K562 (cell line): ENCODE measurements around the gene ZSWIM1. TPM values are rescaled to one million over a fixed set of nuclear protein-coding genes. Genes with fewer than 3 reads are reported as not detected.

Experiments
- ATAC-seq: fragments of 200-7000 bp; cut with Tn5 transposase; 3 replicates; pipeline ENCODE4 v1.9.1; 2020; ENCODE audit warnings: moderate library complexity
- BruUV-seq: library from RNA; stranded (reverse); fragments of 400-500 nt; replicated peaks from 2 replicates; lab custom pipeline; 2021; lab: Mats Ljungman, UMichigan
- CTCF ChIA-PET: fragments of 300-600 bp; formaldehyde crosslinking; extraction: SDS; loops from one replicate; lab custom pipeline; 2021; ENCODE audit warnings: low intra/inter-chr PET ratio; lab: Yijun Ruan, JAX
- POLR2A ChIA-PET: fragments of 300-600, 350-650 bp; sonication (Branson Sonifier 250); formaldehyde crosslinking; extraction: SDS; loops from one replicate; lab custom pipeline; 2021; ENCODE audit warnings: antibody characterized with exemption, inconsistent platforms; lab: Yijun Ruan, JAX
- DNase-seq, 4 experiments: peaks; one replicate each; pipeline versions ENCODE4 v3.0.0 to v3.0.0-alpha.2; 2011 to 2018; ENCODE audit warnings: low spot score in 3 of 4, mixed read lengths in 3 of 4; ENCODE audit errors: extremely low read depth in 1 of 4
- FAIRE-seq: peaks from 2 replicates; lab custom pipeline; 2011; peaks lifted over from hg19 to GRCh38; lab: Jason Lieb, UNC
- H2AFZ ChIP-seq: 2 replicates; pipeline ENCODE4 v1.6.0; 2011; ENCODE audit warnings: low read depth, low read length, control low read depth, inconsistent platforms
- H3K27ac ChIP-seq: fragments of 200-600 bp; 3 replicates; pipeline ENCODE4 v1.8.0; 2011; ENCODE audit warnings: low read depth, mild to moderate bottlenecking, control low read depth, inconsistent platforms, low read length, moderate library complexity, mixed read lengths; ENCODE audit errors: extremely low read depth
- H3K27me3 ChIP-seq, 2 experiments: fragments of 300-600 bp in 1 of 2; 2 replicates in 1 of 2; 3 replicates in 1 of 2; pipeline versions ENCODE4 v1.6.0 to v1.8.0; 2011; ENCODE audit warnings: inconsistent platforms in 2 of 2, low read length in 2 of 2, mild to moderate bottlenecking in 1 of 2, mixed read lengths in 1 of 2, moderate library complexity in 1 of 2; ENCODE audit not compliant: control insufficient read depth in 2 of 2, insufficient read depth in 2 of 2
- H3K36me3 ChIP-seq: fragments of 300-600 bp; 3 replicates; pipeline ENCODE4 v1.8.0; 2011; ENCODE audit warnings: mild to moderate bottlenecking, low read length, inconsistent platforms; ENCODE audit not compliant: control insufficient read depth, insufficient read depth
- H3K4me1 ChIP-seq, 2 experiments: fragments of 200-600 bp in 1 of 2; replicated peaks in 1 of 2; 2 replicates in 1 of 2; 3 replicates in 1 of 2; pipeline versions ENCODE4 v1.5.1 to v1.8.0; 2011; ENCODE audit warnings: inconsistent platforms in 2 of 2, low read length in 2 of 2, mild to moderate bottlenecking in 1 of 2, mixed read lengths in 1 of 2, moderate library complexity in 1 of 2; ENCODE audit not compliant: control insufficient read depth in 2 of 2, insufficient read depth in 2 of 2
- H3K4me2 ChIP-seq: 2 replicates; pipeline ENCODE4 v1.6.1; 2011; ENCODE audit warnings: low read length, control low read depth, inconsistent platforms, mixed read lengths; ENCODE audit not compliant: insufficient read depth
- H3K4me3 ChIP-seq: fragments of 200-600 bp; sonication (generic), shearing (Covaris generic); 2 replicates; pipeline ENCODE4 v1.5.1; 2016; ENCODE audit warnings: control low read depth, inconsistent platforms
- H3K79me2 ChIP-seq: fragments of 200-600 bp; 3 replicates; pipeline ENCODE4 v1.8.0; 2011; ENCODE audit warnings: low read length, inconsistent platforms; ENCODE audit not compliant: control insufficient read depth, insufficient read depth
- H3K9ac ChIP-seq, 2 experiments: 2 replicates each; pipeline versions ENCODE4 v1.6.0 to v1.6.1; 2011; ENCODE audit warnings: low read depth in 2 of 2, low read length in 2 of 2, control low read depth in 1 of 2, inconsistent platforms in 1 of 2, mild to moderate bottlenecking in 1 of 2, mixed read lengths in 1 of 2; ENCODE audit not compliant: insufficient read depth in 1 of 2
- H3K9me1 ChIP-seq: one replicate; pipeline ENCODE4 v1.6.0; 2011; ENCODE audit warnings: inconsistent platforms, mild to moderate bottlenecking, low read length, moderate library complexity; ENCODE audit not compliant: control insufficient read depth, insufficient read depth
- H3K9me3 ChIP-seq: replicated peaks from 2 replicates; pipeline ENCODE4 v1.5.1; 2011; ENCODE audit warnings: low read depth, low read length, inconsistent platforms; ENCODE audit not compliant: control insufficient read depth, insufficient read depth
- H4K20me1 ChIP-seq: replicated peaks from 2 replicates; pipeline ENCODE4 v1.6.1; 2011; ENCODE audit warnings: low read length, inconsistent platforms, mixed read lengths; ENCODE audit not compliant: control insufficient read depth, insufficient read depth
- DDX20 ChIP-seq: fragments of 450-650 bp; IDR thresholded peaks from 2 replicates; pipeline ENCODE4 v1.6.1; 2016; ENCODE audit warnings: missing genetic modification characterization, low read depth, mild to moderate bottlenecking, missing compliant biosample characterization, moderate library complexity
- KDM2B ChIP-seq: fragments of 250-450 bp; sonication (Bioruptor Pico); IDR thresholded peaks from 2 replicates; pipeline ENCODE4 v1.8.0; 2021; ENCODE audit warnings: mild to moderate bottlenecking, moderate library complexity
- POLR2AphosphoS2 ChIP-seq: IDR thresholded peaks from 2 replicates; pipeline ENCODE4 v1.6.1; 2012; ENCODE audit warnings: low read length, improper control_type of control experiment
- POLR2G ChIP-seq: fragments of 200-400 bp; formaldehyde crosslinking; IDR thresholded peaks from 2 replicates; pipeline ENCODE4 v1.6.1; 2017; ENCODE audit warnings: low read depth, mild to moderate bottlenecking, antibody characterized with exemption, low read length, moderate library complexity
- RBBP5 ChIP-seq: fragments of 200-600 bp; sonication (generic); IDR thresholded peaks from 2 replicates; pipeline ENCODE4 v1.6.1; 2012; ENCODE audit warnings: borderline replicate concordance, mild to moderate bottlenecking, low read length, control low read depth, inconsistent platforms; ENCODE audit not compliant: insufficient read depth, poor library complexity, severe bottlenecking
- RBFOX2 ChIP-seq: fragments of 200-400 bp; formaldehyde crosslinking; IDR thresholded peaks from 2 replicates; pipeline ENCODE4 v1.6.1; 2017; ENCODE audit warnings: low read depth, mild to moderate bottlenecking, low read length, moderate library complexity
- RBM25 ChIP-seq: fragments of 200-400 bp; formaldehyde crosslinking; IDR thresholded peaks from 2 replicates; pipeline ENCODE4 v1.6.1; 2018; ENCODE audit warnings: low read length, low read depth, moderate library complexity; ENCODE audit not compliant: severe bottlenecking
- WGBS: fragments of 100-300 bp; shearing (Covaris generic); methylation state at CpG from one replicate; pipeline ENCODE4 v1.1.6; 2016; ENCODE audit warnings: low coverage, mixed read lengths; ENCODE audit not compliant: insufficient coverage; ENCODE audit errors: missing lambda C conversion rate; 5-methylcytosine and 5-hydroxymethylcytosine counted together
- in situ Hi-C: fragments of 300-500 bp; cut with MboI; formaldehyde crosslinking; loops from 4 replicates; pipeline ENCODE4 v1.15.0; 2018; ENCODE audit warnings: inconsistent platforms, mixed read lengths
- intact Hi-C: fragments of 100-400 bp; cut with micrococcal nuclease; formaldehyde crosslinking; loops from 2 replicates; pipeline ENCODE4 v1.14.2; 2022
- polyA plus RNA-seq, 8 experiments: library from polyadenylated mRNA; depleted of rRNA in 4 of 8; stranded (reverse) in 5 of 8; unstranded in 3 of 8; fragments of >200 nt; fragmentation: Nextera tagmentation in 2 of 8; fragmentation: Illumina TruSeq in 1 of 8; extraction: Ambion mirVana in 2 of 8; extraction: Trizol in 1 of 8; gene quantifications; 2 replicates each; pipeline versions ENCODE4 v1.2.1 to v1.2.3, GENCODE V29; 2011 to 2014; ENCODE audit warnings: inconsistent platforms in 1 of 8, missing spikeins in 1 of 8
- total RNA-seq, 7 experiments: library from RNA; depleted of rRNA in 6 of 7; stranded (reverse); fragments of >200 nt in 6 of 7; fragmentation: Illumina TruSeq in 2 of 7; extraction: Trizol in 2 of 7; gene quantifications; 2 replicates each; pipeline versions ENCODE4 v1.2.1 to v1.2.3, GENCODE V29; 2011 to 2021; ENCODE audit warnings: low replicate concordance in 1 of 7
- TF ChIP-seq, protein P1 (sequence below), 3 experiments: fragments of 200-800 bp in 1 of 3; sonication (Bioruptor generic) in 1 of 3; sonication (generic) in 1 of 3; formaldehyde crosslinking in 1 of 3; IDR thresholded peaks; 2 replicates each; pipeline versions ENCODE4 v1.6.1 to v1.8.0; 2016 to 2022; ENCODE audit warnings: mild to moderate bottlenecking in 2 of 3, missing compliant biosample characterization in 2 of 3, missing genetic modification characterization in 2 of 3, missing genetic modification reagents in 1 of 3
- TF ChIP-seq, protein P2 (sequence below): sonication (generic); formaldehyde crosslinking; IDR thresholded peaks from 2 replicates; pipeline ENCODE4 v1.8.1; 2022; ENCODE audit warnings: missing genetic modification reagents

ZSWIM1 gene
- total and polyA plus RNA-seq, 9 of the 15 experiments (the other 6 are each of a cell fraction or from before 2014, with no cell fraction given), result 2.5 to 15.6 (median 9.5) TPM

- WGBS, result 60% methylated on average over 2 of the region's 2 CpGs
- CTCF ChIA-PET, result no interaction called here
- H4K20me1 ChIP-seq, result no peaks in the 10 kb centered on the region
Measured at GRCh38 chr20:45897289-45897688, 16.3 kb downstream of the ZSWIM1 start.

GRCh38 chr20:45897692-45898091 lies 16.7 kb downstream of the ZSWIM1 start:
- no peak for DNase-seq
- intact Hi-C loops (no loop called here), in situ Hi-C loops (no loop called here)
- WGBS, result 94% methylated on average over 7 of the region's 7 CpGs
- ChIA-PET CTCF (no interaction called here), POLR2A (interaction anchor here (0.6 to 1.8 kb wide), 3 partner anchors 10 to 604 kb away, joined by 4 to 6 read pairs (median 6); no protein-coding TSS in a partner anchor)
- Histone ChIP-seq H3K27ac (no peak overlapping the region), H4K20me1 (no peaks in the 10 kb centered on the region), H3K4me2 (no peak overlapping the region), H3K79me2 (no peaks in the 10 kb centered on the region), H3K9me3 (no peaks in the 10 kb centered on the region), H3K36me3 (peaks cover 55% of the 10 kb centered on the region; the same call in 2 of the 3 replicates), H3K4me1 (peaks cover 0 to 11% of the 10 kb centered on the region in 2 experiments; a peak in 2 of 5 replicates), H3K27me3 (no peaks in the 10 kb centered on the region), H3K9ac (peak overlapping the region in 1 of 2 experiments; percentile 38; a peak in 2 of 4 replicates), H2AFZ (no peak overlapping the region), H3K4me3 (no peak overlapping the region), H3K9me1 (no peaks in the 10 kb centered on the region)
- ATAC-seq, result no peak
- TF ChIP-seq, protein P1, sequence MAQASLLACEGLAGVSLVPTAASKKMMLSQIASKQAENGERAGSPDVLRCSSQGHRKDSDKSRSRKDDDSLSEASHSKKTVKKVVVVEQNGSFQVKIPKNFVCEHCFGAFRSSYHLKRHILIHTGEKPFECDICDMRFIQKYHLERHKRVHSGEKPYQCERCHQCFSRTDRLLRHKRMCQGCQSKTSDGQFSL (CRISPR knock-in tag; IDR thresholded peaks at IDR 0.05), result no peak
- TF ChIP-seq, protein P1 (tag; IDR thresholded peaks at IDR 0.05), result no peak
- TF ChIP-seq, protein P2, sequence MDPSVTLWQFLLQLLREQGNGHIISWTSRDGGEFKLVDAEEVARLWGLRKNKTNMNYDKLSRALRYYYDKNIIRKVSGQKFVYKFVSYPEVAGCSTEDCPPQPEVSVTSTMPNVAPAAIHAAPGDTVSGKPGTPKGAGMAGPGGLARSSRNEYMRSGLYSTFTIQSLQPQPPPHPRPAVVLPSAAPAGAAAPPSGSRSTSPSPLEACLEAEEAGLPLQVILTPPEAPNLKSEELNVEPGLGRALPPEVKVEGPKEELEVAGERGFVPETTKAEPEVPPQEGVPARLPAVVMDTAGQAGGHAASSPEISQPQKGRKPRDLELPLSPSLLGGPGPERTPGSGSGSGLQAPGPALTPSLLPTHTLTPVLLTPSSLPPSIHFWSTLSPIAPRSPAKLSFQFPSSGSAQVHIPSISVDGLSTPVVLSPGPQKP (CRISPR knock-in tag), result no peak
- TF ChIP-seq DDX20 (tag), result no peak
- 0 out of 2 replicates have a peak, but pooled peaks have one; percentile 24 for TF ChIP-seq POLR2G
- TF ChIP-seq RBFOX2, result peak; percentile 30; the same call in 1 of the 2 replicates
- no peak for FAIRE-seq
- BruUV-seq, result no TSS peak

More at GRCh38 chr20:45897289-45897688, 16.3 kb downstream of the ZSWIM1 start:
- intact Hi-C loops, result no loop called here
- no peak overlapping the region; a peak in 1 of 4 replicates for H3K9ac ChIP-seq
- TF ChIP-seq RBBP5 (no peak), KDM2B (no peak), RBM25 (peak; percentile 74), POLR2AphosphoS2 (0 out of 2 replicates have a peak, but pooled peaks have one; percentile 32)
- ATAC-seq (no peak), FAIRE-seq (no peak), DNase-seq (no peak)
- H2AFZ ChIP-seq, result no peak overlapping the region
- no TSS peak for BruUV-seq
- POLR2A ChIA-PET, result interaction anchor here (0.6 to 1.4 kb wide), 4 partner anchors 9 to 603 kb away, joined by 3 to 6 read pairs (median 4); partner anchors contain the start of gene PCIF1
- peaks cover 59% of the 10 kb centered on the region; the same call in 2 of the 3 replicates for H3K36me3 ChIP-seq
- H3K9me1 ChIP-seq, result no peaks in the 10 kb centered on the region
- no peaks in the 10 kb centered on the region for H3K79me2 ChIP-seq
- H3K27me3 ChIP-seq, result no peaks in the 10 kb centered on the region
- H3K4me3 ChIP-seq, result no peak overlapping the region
- H3K4me1 ChIP-seq, result peaks cover 1 to 12% of the 10 kb centered on the region in 2 experiments; a peak in 4 of 5 replicates
- H3K9me3 ChIP-seq, result no peaks in the 10 kb centered on the region
- no peak overlapping the region for H3K27ac ChIP-seq
- in situ Hi-C loops, result no loop called here
- H3K4me2 ChIP-seq, result no peak overlapping the region
